Fibroblast of skin of back (primary cell): ENCODE measurements around the gene SLC25A44.
"Not testable (repeated sequence)": the region's sequence is repeated elsewhere in the genome, so short reads cannot be mapped to it uniquely, and the experiment has no call there.

Experiments used
- DNase-seq: peaks from one replicate; pipeline ENCODE4 v3.0.0-alpha.2; 2013

The SLC25A44 gene

DNA sequence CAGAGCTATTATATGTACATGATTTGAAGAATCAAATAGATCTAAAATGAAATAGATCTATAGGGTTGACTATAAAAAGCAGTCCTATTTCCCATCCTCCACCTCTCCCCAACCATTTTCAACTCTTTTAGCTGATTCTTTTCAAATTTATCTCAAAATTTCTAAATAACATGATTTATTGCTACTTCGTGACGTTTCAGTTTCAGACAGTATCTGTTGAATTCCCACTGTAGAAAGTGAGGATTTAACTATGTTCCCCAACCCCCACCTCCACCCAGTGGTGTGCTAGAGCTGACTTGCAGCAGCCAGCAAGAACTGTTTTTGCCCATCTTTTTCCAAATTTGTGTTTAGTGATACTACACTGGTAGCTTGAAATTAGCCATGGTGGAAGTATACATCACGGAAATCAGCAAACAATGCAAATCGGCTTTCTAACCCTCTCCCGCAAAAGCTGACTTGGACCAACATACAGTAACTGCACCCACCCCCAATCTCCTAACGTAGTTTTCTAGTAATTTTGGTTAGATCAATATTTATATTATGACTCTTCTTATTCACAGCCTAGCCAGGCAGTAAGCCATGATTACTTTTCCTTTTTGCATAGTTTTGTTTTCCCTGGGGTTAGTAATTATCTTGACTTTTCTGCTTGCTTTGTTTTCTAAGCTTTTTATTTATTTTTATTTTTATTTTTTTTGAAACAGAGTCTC is 29.6 kb upstream of the SLC25A44 start:
- no peak for DNase-seq

DNA sequence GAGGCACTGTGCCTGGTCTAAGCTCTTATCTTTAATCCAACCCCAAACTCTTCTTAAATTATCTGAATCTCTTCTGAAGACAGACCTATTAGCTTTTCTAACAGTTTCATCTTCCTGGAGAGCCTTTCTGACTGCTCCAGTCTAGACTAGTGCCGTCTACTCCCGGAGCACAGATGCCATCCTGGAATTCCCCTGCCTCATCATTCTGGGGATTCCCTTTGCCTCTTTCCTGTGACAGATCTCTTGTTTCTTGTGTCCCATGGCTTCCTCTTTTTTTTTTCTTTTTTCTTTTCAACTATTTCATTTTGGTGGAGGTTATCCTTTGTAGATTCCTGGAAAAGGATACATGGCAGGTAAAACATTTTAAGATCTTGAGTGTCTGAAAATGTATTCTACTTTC is 28.8 kb upstream of the SLC25A44 start:
- DNase-seq = no peak

DNA sequence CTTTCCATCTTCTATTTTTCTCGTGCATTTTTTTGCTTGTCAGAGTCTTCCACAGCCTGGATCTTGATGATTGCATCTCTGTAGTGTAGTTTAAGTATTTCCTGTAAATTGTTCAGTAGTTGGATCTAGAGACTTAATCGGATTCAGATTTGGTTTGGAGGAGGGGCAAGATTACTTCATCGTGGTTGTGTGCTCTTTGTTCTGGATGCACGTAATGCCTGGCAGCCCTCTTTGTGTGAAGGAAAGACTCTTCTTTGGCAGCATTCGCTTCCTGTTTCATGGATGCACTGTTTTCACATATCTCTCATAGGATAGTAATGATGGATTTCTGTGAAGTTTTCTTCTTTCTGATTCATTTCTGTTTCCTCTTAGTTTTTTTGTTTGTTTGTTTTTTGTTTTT is 26.4 kb upstream of the SLC25A44 start:
- no peak for DNase-seq

DNA sequence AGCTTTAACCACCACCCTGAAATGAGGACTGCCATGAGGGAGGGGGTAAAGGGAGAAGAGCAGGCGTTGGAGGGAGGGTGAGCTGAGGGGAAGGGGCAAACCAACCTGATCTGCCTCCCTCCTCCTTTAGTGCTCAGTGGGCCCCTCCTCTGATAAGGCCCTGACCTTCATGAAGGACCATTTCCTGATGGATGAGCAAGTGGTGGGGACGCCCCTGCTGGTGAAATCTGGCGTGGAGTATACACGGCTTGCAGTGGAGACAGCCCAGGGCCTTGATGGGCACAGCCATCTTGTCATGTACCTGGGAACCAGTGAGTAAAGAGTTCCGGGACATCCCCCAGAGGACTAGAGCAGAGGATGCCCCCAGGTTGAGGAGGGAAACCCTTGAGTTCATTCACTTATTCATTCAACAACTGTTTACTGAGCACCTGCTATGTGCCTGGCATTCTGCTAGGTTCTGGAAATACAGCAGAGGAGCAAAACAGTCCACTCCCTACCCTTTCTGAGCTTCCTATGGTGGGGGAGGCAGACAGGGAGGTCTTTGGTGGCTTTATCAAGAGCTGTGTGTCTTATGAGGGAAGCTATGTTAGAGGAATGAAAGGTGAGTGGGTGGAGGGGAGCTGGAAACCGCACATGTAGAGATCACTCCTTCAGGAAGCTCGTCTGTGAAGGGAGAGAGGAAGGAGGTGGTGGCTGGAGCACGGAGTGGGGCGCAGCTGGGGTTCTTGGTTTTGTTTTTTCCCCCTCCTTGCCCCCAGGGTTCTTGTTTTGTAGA is 21.0 kb upstream of the SLC25A44 start:
- DNase-seq = no peak

DNA sequence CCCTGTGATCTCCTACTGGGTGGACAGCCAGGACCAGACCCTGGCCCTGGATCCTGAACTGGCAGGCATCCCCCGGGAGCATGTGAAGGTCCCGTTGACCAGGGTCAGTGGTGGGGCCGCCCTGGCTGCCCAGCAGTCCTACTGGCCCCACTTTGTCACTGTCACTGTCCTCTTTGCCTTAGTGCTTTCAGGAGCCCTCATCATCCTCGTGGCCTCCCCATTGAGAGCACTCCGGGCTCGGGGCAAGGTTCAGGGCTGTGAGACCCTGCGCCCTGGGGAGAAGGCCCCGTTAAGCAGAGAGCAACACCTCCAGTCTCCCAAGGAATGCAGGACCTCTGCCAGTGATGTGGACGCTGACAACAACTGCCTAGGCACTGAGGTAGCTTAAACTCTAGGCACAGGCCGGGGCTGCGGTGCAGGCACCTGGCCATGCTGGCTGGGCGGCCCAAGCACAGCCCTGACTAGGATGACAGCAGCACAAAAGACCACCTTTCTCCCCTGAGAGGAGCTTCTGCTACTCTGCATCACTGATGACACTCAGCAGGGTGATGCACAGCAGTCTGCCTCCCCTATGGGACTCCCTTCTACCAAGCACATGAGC is 17.2 kb upstream of the SLC25A44 start:
- DNase-seq = no peak

DNA sequence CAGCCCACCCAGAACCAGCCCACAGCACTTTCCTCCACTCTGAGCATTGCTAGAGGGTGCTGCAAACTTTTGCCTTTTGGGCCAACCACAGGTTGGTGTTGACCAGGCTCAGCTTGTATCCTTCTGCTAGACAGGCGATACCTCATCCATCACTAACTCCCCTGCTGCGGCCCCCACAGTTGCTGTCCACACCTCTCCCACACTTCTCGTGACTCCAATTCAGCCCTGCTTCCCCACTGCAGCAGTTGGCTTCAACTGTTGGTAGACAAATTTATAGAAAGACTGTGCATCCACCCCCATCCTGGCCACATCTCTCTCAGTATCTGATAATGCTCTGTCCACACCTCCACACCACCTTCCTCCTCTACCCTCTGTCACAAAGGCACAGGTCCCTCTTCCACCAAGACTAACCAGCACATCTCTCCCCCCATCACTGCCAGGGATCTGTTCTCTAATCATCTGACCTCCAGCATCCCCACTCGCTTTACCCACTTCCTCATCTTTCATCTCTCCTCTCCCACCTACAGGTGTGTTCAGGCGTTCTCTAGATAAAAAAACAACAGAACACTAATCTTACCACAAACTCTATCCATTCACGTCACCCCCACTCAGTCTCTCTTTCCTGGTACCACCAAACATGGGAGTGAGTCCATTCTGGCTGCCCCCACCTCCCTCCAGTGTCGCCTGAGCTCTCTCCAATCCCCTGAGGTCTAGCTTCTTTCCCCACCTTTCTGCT is 15.8 kb upstream of the SLC25A44 start:
- DNase-seq = no peak

DNA sequence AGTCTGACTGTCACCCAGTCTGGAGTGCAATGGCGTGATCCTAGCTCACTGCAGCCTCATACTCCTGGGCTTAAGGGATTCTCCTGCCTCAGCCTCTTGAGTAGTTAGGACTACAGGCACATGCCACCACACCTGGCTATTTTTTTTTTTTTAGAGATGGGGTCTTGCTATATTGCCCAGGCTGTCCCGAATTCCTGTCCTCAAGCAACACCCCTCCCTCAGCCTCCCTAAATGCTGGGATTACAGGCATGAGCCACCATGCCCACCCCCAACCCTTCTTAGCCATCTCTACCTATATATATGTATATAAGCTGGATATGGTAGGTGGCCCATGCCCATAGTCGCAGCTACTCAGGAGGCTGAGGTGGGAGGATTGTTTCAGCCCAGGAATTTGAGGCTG is 13.4 kb upstream of the SLC25A44 start:
- no peak for DNase-seq

DNA sequence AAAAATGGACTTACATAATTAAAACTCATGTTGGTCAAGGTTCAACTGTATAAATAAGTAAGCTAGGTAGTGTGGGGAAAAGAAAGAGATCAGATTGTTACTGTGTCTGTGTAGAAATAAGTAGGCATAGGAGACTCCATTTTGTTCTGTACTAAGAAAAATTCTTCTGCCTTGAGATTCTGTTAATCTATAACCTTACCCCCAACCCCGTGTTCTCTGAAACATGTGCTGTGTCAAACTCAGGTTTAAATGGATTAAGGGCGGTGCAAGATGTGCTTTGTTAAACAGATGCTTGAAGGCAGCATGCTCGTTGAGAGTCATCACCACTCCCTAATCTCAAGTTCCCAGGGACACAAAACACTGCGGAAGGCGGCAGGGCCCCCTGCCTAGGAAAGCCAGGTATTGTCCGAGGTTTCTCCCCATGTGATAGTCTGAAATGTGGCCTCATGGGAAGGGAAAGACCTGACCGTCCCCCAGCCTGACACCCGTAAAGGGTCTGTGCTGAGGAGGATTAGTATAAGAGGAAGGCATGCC is 12.4 kb upstream of the SLC25A44 start:
- not testable (repeated sequence) for DNase-seq

DNA sequence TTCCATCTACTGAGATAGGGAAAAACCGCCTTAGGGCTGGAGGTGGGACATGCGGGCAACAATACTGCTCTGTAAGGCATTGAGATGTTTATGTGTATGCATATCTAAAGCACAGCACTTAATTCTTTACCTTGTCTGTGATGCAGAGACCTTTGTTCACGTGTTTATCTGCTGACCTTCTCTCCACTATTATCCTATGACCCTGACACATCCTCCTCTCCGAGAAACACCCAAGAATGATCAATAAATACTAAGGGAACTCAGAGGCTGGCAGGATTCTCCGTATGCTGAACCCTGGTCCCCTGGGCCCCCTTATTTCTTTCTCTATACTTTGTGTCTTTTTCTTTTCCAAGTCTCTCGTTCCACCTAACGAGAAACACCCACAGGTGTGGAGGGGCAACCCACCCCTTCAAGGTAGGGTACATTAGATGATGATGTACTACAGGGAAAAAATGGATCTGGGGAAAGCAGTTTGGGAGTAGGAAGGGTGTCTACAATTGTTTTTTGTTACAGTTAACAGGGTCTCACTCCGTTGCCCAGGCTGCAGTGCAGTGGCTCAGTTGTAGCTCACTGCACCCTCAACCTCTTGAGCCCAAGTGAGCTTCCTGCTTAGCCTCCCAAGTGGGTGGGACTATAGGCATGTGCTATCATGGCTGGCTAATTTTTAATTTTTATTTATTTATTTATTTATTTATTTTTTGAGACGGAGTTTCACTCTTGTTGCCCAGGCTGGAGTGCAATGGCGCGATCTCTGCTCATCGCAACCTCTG is 11.7 kb upstream of the SLC25A44 start:
- DNase-seq = not testable (repeated sequence)

DNA sequence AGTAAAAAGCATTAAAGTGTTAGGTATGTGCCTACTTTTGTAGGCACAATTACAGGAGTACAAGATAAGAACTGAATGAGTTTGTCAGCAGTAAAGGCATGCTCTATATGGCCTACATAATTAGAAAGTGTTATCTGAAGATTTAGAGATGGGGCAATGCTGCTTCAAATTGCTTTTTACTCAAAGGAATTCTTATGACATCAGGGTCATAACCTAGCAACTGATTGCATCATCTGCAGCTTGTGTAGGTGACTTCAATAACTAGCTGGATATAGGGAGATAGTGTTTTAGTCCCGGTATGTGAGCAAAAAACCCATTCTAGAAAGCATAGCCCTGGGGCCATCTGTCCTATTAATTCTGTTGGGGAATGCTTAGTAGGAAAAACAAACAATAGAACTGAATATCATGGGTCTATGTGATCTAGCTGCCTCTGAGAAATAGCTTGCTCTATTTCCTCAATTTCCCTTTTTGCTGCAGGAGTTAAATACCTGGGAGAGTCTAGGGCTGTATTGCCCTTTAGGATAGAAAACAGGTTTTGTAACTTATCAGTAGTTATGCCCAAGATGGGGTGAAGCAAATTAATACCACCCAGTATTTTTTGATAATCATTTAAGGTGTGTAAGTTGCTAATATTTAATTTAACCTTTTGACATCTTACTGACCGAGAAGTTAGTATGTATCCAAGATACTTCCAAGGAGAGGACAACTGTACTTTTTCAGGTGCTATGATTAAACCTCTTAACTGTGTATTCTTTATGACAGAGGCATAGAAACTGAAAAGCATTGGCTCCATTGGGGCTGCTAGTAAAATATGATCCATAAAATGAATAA is 7.3 kb upstream of the SLC25A44 start:
- DNase-seq = not testable (repeated sequence)

DNA sequence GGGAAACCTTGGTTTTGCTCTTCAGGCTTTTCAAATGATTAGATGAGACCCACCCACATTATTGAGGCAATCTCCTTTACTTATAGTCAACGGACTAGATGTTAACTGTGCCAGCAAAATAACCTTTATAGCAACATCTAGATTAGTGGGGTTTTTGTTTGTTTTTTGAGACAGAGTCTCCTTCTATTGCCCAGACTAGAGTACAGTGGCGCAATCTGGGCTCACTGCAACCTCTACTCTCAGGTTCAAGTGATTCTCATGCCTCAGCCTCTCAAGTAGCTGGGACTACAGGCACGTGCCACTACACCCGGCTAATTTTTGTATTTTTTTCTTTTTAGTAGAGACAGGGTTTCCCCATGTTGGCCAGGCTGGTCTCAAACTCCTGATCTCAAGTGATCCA is 3.6 kb upstream of the SLC25A44 start:
- DNase-seq = not testable (repeated sequence)

DNA sequence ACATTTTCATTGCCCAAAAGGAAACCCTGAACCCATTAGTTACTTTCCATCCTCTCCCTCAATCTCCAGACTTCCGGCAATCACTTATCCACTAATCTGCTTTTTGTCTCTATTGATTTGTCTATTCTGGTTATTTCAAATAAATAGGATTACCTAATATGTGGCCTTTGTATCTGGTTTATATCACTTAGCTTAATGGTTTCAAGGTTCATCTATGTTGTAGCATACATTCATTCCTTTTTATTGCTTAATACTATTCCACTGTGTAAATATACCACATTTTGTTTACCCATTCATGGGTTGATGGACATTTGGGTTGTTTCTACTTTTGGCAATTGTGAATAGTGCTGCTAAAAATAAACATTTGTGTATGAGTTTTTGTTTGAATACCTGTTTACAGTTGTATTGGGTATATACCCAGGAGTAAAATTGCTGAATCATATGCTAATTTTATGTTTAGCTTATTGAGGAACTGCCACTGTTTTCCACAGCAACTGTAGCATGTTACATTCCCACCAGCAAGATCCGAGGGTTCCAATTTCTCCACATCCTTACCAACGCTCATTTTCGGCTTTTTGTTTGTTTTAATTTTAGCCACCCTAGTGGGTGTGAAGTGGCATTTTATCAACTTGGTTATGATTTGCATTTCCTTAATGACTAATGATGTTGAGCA is 2.5 kb upstream of the SLC25A44 start:
- no peak for DNase-seq

DNA sequence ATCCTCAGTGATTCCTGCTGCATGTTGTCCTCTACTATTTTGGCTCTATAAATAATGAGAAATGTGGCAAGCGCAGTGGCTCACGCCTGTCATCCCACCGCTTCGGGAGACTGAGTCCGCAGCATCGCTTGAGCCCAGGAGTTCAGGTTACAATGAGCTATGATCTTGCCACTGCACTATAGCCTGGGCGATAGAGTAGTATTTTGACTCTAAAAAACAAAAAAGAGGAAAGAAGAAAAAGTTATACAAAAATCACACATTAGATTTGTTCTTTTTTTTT is 756 bp upstream of the SLC25A44 start:
- DNase-seq = no peak

DNA sequence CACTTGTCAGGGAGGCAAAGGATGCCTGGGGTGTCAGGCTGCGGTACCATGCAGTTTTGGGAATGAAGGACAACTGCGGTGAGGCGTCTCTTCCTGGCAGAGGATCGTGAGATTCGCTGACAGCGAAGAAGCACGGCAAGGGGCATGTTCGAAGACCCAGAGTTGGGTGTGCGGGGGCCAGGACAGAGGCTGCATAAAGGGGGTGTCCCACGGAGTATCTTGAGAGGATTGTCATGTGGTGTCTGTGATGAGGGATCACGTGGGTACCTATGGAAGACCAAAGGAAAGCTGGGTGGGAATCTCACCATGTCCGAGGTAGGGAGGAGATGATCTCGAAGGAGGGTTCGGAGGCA is 372 bp downstream of the SLC25A44 start:
- no peak for DNase-seq

DNA sequence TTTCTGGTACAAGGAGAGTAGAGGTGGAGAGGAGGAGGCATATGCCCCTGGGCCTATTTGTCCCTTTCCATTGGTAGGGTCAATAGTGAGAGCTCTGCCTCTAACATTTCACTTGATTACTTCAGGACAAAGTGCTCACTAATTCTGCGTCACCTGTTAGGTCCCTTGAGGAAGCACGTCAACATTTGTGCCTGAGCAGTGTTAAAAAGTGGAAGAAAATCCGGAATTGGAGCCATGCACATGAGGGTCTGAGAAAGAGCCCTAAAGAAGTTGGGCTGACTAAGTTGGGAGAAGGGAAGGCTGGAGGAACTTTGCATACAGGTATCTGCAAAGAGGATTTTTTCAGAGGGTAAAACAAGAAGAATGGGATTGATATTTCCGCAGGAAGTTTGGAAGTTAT is 1.9 kb downstream of the SLC25A44 start:
- no peak for DNase-seq

DNA sequence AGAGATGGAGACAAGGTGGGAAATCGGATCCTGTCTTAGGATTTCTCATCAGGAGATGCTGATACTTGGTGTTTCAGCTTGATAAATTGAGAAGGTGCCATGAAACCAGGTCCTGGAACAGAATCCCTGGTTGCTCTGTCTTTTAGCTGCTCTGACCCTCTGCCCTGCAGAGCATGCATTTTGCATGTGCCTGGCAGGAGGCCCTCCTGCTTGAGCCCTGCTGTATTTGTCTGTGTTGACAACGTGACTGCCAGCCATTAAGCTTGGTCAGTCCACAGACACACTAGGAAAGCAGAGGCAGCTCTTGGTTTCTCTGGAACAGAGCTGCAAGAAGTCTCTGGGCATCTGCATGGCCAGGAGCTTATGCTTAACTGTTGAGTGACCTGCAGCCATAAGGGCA is 2.5 kb downstream of the SLC25A44 start:
- no peak for DNase-seq

DNA sequence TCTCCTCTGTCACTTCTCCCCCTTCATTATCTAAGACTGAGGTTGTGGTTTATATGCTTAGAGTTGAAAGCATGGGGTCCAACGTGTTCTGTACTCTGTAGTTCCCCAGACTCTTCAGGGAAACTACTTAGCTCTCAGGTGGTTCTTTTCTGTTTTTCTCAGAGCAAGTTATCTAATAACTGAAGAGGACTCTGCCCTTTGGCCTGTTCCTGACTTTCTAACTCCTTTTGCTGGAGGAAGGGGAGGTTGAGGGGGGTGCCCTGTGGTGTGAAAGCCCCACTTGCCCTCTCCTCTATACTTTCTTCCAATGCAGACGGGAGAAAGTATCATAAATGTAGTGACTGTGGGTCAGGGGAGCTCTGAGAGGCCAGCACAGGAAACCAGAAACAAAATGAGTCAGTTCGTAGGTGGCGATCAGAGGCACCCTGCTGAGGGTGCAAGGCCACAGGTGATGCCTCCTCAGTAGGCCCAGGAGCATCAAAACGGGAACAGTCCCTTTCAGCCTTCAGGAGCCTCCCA is 5.0 kb downstream of the SLC25A44 start:
- no peak for DNase-seq

DNA sequence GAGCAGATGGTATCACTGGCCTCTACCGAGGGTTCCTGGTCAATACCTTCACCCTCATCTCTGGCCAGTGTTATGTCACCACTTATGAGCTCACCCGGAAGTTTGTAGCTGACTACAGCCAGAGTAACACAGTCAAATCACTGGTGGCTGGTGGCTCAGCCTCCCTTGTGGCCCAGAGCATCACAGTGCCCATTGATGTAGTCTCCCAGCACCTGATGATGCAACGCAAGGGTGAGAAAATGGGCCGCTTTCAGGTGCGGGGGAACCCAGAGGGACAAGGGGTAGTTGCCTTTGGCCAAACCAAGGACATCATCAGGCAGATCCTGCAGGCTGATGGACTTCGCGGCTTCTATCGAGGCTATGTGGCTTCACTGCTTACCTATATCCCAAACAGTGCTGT is 6.1 kb downstream of the SLC25A44 start:
- DNase-seq = no peak

DNA sequence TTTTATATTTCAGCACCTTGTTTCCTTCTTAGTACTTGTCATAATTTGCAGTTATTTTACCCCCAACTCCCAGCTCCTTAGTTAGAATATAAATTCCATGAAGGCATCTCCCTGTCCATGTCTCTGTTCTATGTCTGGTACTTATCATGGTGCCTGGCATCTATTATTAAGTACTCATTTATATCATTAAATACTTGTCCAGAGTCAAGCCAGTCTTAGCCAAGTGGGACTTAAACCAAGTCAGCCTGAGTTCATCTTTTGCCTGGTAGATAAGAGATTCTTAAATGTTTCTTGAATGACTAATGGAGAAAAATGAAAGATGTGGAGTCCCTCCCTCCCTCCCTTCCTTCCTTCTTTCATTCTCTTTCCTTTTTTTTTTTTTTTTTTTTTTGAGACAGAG is 9.4 kb downstream of the SLC25A44 start:
- peak; percentile 69 for DNase-seq

DNA sequence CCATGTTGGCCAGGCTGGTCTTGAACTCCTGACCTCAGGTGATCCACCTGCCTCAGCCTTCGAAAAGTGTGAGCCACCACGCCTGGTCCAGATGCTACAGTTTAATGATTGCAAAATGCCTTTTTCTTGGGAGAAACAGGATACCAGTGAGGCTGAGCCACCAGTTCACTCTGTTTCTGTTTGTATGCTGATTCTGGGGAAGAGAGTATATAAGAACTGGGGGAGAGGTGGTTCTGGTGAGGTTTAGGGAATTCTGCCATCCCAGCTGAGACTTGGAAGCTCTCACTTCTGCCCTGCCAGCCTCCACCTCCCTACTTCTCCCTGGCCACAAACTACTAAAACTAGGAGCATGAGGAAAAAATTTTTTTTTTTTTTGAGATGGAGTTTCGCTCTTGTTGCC is 10.8 kb downstream of the SLC25A44 start:
- DNase-seq = no peak

DNA sequence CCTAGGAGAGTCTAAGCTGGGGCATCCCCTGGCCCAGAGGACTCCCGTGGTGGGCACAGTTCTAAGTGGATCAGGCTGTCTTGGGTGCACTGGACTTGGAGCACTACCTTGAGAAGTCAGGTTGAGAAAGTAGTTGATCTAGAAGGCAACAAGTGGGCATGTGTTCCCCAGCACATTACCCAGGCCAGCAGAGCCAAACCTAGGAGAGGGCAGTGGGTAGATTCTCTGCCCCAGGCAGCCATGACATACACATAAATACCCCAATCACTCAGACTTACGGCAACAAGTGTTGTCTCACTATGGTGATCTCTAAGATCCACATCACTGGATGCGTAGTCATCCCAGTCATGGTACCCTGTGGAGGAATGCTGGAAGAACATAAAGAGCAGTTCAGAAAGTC is 17.3 kb downstream of the SLC25A44 start:
- no peak for DNase-seq
